SHP77 treated with DMSO at 0.1 percent for 48 hours (cell line): ENCODE data around the gene LAP3.
A peak's percentile ranks its signal among the peaks of the same experiment; 100 is the strongest.
"Not testable (repeated sequence)": the region's sequence is repeated elsewhere in the genome, so short reads cannot be mapped to it uniquely, and the experiment has no call there.

Experiments used
- DNase-seq: peaks from one replicate; lab custom pipeline; 2025; lab: John Stamatoyannopoulos, UW

LAP3 gene

DNA sequence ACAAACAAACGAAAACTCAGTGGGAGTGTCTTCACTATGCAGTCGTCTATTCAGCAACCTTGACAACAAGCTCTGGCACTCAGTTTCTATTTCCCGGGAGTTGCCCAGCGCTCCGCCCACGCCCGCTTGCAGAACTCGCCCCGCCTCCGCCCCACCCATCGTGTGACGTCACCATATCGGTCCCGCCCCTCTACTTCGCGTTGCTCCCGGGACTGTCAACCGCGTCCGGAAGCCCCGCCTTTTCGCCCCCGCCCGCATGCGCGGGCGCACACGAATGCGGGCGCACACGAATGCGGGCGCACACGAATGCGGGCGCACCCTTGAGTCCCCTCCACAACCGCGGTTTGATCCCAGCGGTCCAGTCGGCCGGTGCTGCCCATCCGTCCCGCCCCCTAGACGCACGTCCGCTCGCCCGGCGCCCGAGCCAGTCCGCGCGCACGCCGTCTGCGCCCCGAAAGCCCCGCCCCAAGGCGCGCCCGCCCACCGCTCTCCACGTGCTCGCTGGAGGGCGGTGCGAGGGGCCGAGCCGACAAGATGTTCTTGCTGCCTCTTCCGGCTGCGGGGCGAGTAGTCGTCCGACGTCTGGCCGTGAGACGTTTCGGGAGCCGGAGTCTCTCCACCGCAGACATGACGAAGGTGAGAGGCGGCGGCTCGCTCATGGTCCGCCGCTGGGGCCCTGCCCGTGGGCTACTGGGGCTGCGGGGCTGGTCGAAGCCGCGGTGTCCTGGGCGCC, at the start of gene LAP3:
Gene LAP3, plus strand, starts transcription at position 267 of the 733 bp plus-strand sequence. Its CDS starts 268 bp downstream, at position 535.
- DNase-seq = no peak

DNA sequence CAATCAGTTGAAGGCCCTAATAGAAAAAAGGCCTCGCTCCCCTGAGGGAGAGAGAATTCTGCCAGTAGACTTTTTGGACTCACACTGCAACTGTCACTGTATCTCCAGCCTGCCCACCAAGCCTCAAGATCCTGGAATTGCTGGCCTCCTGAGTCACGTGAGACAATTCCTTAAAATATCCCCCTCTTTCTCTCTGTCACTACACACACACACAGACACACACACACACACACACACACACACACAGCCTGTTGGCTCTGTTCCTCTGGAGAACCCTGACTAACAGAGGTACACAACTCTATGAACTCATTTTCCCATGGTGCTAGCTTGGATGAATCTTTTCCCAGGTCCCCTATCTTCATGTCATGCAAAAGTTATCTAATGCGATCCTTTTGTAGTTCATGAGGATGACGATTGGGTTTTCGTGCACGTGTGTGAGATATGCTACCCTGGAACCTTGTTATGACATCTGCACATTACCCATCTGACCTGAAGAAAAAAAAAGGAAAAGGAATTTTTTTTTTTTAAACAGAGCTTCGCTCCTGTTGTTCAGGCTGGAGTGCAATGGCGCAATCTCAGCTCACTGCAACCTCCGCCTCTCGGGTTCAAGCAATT, 48.3 kb upstream of the LAP3 start:
- DNase-seq = no peak

DNA sequence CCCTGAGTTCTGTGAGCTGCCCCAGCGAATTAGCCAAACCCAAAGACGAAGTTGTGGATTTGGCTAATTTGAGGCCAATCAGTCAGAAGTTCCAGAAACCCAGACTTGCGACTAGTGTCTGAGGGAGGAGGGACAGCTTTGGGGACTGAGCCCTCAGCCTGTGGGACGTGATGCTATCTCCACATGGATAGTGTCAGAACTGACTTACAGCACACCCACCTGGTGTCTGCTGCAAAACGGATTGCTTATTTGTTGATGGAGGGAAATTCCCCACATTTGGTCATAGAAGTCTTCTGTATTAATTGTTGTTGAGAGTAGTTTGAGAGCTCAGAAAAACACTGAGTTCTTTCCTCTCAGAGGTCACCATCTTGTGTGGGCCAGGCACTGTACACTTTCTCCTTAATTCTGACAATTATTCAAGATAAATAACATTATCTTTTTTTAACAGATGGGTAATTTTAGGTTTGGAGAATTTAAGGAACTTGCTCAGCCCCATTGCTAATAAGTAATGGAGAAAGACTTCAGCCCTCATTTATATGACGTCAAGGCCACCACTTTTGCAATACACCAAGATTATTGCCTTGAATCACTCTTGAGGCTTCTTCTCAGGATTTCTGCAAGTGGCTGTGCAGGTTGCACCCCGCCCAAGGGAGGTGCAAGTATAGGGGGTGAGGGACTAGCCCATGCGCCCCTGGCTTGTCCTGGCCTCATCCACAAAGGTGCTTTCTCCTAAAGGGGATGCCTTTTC, 45.3 kb upstream of the LAP3 start:
- DNase-seq = no peak

DNA sequence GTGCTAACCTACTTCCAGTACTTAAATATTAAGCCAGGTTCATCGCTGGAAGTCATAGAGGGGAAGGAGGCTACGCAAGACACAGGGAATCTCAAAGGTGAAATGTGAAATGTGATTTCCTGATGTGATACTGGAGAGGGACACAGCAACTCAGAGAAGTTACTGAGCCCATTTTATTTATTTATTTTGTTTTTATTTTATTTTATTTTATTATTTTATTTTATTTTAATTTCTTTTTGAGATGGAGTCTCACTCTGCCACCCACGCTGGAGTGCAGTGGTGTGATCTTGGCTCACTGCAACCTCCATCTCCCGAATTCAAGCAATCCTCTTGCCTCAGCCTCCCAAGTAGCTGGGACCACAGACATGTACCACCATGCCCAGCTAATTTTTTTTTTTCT, 42.3 kb upstream of the LAP3 start:
- DNase-seq = no peak

DNA sequence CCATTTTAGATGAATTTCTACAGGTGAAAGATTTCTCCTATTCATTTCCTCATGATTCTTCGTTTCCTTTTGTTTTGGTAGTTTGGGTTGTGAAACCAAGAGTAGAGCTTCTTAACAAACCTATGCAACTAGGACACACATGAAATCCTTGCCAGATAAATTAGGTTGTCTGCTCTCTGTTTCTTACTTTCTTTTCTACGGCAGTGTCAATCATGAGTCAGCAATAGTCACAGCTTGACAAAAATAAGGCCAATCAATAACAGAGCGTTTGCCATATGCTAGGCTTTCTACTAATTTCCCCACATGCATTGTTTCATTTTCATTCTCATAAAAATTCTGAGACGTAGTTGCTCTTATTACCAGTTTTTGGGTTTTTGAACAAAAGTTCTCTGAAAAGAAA, 41.8 kb upstream of the LAP3 start:
- no peak for DNase-seq

DNA sequence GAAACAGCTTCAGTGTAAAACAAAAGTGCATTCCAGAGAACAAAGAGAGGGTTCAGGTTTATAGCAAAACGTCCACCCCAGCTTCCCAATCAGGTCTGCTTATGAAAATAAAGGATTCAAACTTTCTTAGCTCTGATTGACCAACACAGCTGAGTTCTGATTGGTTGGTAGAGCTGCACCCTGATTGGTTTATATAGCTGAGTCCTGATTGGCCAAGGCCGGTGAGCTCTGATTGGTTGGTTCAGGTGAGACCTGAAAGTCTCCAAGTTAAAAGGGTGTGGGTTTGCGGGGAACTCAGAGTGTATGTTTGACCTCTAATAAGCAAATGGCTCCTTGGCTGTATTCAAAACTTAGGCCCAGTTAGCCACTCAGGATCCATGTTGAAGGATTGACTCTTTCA, 41.1 kb upstream of the LAP3 start:
- no peak for DNase-seq

DNA sequence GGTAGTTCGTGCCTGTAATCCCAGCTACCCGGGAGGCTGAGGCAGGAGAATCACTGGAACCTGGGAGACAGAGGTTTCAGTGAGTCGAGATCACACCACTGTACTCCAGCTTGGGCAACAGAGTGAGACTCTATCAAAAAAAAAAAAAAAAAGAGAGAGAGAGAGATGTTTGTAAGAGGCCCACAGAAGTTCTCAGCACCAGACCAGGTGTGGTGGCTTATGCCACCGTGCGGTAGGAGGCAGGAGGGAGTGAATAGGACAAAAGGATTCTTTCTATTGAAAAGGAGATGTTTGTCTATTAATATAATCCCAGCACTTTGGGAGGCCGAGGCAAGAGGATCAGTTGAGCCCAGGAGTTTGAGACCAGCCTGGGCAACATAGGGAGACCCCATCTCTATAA, 39.9 kb upstream of the LAP3 start:
- not testable (repeated sequence) for DNase-seq

DNA sequence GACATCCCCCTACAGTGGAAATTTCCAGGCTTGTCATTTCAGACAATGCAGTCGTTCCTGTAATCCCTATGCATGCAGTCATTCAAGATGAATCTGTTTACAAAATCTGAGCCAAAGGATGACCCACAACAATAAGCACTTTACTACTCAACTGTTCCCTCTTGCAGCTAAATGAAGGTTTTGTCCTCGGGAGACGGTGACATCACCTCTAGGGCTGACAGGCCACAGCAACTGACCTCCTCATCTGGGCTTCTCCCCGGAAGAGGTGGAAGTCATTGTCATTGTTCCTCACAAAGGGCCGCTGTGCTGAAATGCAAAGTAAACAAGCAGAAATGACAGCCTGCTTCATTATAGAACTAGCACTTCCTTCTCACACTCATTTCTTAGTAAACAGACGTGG, 32.8 kb upstream of the LAP3 start:
- peak; percentile 37 for DNase-seq

DNA sequence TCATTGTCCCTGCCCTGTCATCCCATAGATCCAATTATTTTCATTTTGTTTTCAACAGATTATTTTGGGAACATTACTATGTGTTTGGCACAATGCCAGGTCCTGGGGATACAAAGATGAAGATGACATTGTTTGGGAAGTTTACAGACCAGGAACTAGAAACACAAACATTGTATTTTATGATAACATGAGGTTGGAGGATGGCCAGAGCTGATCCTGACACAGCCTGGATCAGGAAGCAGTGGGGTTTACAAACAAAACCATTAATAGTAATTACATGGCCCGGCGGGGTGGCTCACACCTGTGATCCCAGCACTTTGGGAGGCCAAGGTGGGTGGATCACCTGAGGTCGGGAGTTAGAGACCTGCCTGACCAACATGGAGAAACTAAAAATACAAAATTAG, 32.2 kb upstream of the LAP3 start:
- no peak for DNase-seq

DNA sequence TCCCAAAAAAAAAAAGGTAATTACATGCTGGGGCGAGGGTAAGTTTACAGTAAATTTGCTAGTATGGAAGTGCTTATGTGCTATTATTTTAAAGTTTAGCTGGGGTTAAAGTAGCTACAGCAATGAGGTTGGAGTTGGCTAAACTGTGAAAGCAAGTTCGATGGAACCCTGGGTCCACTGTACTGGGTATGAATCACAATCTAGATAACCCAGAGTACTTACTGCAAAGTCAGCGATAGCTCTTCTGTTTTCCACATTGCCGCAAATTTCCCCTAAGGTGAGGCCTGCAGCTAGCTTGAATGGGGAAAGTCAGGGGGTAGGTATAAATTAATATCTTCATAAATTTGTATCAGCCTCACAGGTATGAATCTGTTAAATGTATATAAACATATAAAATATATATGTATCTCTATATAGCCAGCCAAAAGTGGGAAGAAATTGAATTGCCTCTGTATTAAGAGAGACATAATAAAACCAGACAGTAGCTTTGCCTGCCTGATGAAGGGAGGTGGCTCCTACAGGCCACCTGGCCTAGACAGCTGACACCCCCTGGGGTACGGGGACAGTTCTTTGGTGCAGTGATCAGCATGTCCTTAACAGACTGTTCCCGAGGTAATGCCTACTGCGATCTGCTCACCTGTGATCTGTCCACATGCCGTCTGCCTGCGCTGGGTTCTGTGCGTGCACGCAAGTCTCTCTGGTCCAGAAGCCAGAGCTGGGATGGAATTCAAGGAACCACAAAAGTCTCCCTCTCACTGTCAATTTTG, 31.4 kb upstream of the LAP3 start:
- DNase-seq = no peak

DNA sequence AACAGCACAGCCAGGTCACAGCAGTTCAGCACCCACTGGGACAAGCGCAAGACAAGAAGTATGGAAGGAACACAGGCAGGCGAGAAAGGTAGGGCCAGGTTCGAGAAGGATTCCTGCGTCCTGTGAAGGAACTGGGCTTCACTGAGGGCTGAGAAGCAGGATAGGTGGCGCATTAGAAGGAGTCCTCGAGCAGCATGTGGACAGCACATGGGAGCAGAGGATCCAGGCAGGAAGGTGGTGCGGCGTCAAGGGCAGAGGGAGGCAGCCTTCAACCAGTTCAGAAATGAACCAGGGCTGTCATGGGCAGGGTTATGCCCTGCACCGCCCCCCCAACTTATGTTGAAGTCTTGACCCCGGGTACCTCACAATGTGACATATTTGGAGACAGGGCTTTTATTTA, 30.8 kb upstream of the LAP3 start:
- DNase-seq = no peak

DNA sequence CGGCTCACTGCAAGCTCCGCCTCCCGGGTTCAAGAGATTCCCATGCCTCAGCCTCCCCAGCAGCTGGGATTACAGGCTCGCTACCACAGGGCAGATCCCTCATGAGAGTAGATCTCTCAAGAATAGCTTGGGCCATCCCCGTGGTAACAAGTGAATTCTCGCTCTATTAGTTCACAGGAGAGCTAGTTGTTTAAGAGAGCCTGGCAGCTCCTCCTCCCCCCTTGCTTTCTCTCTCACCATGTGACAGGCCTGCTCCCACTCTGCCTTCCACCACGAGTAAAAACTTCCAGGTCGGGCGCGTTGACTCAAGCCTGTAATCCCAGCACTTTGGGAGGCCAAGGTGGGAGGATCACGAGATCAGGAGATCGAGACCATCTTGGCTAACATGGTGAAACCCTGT, 30.3 kb upstream of the LAP3 start:
- DNase-seq = no peak

DNA sequence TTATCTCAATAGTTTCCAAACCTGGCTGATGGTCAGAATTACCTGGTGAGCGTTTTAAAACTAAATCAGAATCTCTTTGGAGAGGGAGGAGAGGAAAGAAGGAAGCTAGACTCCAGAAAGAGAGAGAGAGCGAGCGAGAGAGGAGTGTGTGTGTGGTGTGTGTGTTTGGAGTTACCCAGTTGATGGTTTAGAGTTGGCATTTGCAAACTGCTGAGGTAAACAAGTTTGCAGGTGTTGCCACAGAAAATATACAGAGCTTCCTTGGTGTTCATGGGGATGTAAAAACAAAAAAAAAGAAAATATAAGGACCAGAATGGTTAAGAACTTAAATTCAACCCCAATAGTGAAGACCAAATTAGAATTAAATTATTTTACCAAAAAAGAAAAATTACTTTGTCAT, 26.4 kb upstream of the LAP3 start:
- DNase-seq = no peak

DNA sequence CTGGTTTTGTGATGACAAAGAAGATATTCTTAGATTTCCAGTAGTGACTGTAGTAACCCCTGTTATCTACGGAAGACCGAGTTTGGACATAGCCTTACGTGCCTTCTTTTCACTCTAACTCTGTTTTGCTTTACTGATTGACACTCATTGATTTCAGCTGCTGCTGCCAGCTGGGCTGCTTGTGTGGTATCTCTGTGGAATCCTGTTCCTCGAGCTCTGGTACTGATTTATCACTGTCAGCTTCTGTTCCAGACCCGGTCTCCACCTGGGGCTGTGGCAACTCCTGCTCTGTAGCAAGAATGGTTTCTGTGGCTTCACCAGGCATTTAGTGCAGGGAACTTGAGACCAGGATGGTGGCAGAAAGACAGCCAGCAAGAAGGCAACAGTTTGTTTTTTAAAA, 24.6 kb upstream of the LAP3 start:
- DNase-seq = no peak

DNA sequence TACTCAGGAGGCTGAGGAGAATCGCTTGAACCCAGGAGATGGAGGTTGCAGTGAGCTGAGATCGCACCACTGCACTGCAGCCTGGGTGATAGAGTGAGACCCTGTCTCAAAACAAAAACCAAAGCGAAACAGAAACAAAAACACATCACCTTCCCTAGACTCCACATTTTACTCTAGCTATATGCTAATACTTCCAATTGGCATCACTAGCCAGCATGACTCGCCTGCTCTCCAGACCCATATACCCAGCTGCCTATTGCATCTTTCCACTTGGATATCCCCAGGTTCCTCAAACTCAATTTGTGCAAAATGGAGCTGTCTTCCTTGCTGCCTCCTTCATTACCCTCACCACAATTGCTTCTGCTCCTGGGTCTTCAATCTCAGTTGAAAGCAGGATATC, 22.4 kb upstream of the LAP3 start:
- no peak for DNase-seq

DNA sequence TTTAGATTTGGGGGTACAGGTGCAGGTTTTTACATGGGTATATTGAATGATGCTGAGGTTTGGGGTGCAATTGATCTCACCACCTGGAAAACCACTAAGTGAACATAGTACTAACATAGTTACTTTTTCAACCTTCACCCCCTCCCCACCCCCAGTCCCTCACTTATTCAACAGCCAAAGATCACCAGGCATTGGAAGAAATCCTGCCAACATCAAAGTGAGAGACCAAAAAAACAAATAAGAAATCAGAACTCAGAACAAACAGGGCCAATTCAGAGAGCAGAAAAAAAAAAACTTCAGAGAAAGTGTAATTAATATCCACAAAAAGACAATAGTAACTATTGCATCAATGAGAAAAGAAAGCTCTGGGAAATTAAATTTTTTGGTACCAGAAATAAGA, 20.5 kb upstream of the LAP3 start:
- no peak for DNase-seq

DNA sequence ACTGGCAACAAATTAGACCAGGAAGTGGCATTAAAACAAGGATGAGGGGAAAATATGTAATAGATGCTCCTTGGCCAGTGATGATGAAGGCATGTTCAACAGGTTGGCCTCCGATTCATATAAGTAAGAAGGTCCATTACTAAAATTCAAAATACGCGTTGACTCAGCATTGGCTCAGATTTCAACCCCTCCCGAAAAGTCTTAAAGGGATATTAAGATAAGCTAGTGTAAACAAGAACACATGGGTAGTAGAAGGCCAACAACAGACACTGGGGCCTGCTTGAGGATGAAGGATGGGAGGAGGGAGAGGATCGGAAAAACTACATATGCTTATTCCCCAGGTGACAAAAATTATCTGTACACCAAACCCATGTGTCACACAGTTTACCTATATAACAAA, 19.1 kb upstream of the LAP3 start:
- DNase-seq = no peak

DNA sequence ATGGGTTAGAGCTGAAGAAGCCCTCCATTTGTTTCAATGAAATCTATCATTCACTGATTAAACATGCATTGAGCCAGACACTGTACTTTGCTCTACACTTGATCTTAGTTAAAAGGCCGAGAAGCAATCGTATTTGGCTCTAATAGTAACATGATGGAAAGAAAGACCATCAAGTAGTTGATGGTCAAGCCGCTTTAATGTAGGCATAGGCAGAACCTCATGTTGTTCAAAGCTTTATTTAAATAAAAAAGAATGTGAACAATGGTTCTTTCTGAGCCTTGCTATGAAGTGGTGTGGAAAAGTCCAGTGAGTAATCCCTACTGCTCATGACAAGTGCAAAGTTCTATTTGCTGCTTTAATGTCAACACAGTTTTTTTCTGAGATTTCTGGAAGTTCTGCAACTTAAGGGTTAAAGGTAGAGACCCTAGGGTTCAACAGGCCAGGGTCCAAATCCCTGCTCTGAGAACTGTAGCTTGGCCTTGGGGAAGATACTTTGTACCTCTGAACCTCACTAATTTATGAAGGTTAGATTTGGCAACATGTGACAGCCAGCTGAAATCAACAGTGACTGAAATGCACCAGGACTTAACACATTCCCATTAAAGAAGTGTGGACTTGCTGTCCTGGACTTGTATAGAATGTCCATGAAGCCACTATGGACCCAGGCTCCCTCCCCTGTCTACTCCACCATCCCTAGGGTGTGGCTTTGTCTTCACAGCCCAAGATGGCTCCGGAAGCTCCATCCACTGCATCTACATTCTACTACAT, 17.9 kb upstream of the LAP3 start:
- no peak for DNase-seq

DNA sequence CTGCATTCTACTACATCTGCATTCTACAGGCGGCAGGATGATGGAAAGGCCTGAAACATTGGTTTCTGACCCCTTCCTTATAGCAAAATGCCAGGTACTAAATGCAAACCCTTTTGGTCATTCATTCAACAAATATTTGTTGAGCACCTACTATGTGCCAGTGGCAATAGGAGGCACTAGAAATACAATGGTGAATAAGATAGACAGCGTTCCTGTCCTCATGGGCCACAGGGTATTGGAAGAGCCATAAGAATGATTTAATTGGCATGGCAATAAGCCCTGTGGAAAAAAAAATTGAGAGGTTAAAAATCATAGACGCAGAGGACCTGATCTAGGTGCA, 17.3 kb upstream of the LAP3 start:
- DNase-seq = no peak

DNA sequence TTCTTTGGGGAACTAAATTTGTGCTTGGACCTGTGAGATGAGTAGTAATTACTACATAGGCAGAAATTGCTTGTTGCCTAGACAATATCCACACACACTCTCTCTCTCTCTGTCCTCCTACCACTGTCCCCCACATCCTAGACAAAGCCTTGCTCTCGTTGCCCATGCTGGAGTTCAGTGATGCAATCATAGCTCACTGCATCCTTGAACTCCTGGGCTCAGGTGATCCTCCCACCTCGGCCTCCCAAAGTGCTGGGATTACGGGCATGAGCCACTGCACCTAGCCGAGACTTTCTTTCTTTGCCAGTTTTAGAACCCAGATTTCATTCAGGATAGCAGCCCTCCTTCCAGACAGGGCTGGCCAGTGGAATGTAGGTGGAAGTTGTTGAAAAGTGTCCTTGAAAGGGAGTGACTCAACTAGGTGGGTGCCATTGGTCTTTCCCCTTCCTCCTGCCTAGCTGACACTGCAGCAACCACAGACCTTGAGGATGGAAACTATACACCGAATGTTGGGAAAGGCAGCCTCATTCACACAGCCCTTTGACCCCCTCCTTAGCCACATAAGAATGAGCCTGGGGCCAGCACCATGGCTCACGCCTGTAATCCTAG, 16.8 kb upstream of the LAP3 start:
- no peak for DNase-seq

DNA sequence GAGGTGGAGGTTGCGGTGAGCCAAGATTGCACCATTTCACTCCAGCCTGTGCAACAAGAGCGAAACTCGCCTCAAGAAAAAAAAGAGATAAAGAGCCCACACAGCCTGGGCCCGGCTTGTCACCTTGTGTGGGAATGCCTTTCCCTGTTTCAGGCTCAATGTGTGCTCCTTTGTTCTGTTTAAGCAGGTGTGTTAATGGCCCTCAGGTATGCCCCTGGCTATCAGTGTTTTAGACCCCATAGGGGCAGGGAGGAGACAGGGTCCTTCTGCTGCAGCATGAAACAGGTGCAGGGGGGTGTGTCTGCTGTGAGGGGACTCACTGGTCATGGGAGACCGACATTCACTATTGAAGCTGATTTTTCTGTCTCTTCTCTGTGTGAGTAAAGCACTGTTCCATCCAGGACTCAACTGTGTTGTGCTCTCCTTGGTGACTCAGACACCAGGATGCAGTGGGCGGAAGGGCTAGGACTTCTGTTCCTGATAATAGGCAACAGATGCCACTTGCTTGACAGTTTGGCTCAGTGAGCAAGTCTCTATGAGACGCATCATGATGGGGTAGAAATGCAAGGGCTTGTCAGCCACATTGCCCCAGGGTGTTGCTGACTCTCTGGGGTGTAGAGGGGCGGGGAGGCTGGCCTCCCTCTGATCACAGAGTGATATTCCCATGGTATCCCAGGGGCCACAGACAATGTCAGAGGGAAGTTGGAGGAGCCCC, 15.6 kb upstream of the LAP3 start:
- no peak for DNase-seq
